K562 (cell line): ENCODE measurements around the gene SERTAD3. TPM values are rescaled to one million over a fixed set of nuclear protein-coding genes. Genes with fewer than 3 reads are reported as not detected.

Experiments
- ATAC-seq: fragments of 200-7000 bp; cut with Tn5 transposase; 3 replicates; pipeline ENCODE4 v1.9.1; 2020; ENCODE audit warnings: moderate library complexity
- BruUV-seq: library from RNA; stranded (reverse); fragments of 400-500 nt; replicated peaks from 2 replicates; lab custom pipeline; 2021; lab: Mats Ljungman, UMichigan
- CTCF ChIA-PET: fragments of 300-600 bp; formaldehyde crosslinking; extraction: SDS; loops from one replicate; lab custom pipeline; 2021; ENCODE audit warnings: low intra/inter-chr PET ratio; lab: Yijun Ruan, JAX
- POLR2A ChIA-PET: fragments of 300-600, 350-650 bp; sonication (Branson Sonifier 250); formaldehyde crosslinking; extraction: SDS; loops from one replicate; lab custom pipeline; 2021; ENCODE audit warnings: antibody characterized with exemption, inconsistent platforms; lab: Yijun Ruan, JAX
- DNase-seq, 4 experiments: peaks; one replicate each; pipeline versions ENCODE4 v3.0.0 to v3.0.0-alpha.2; 2011 to 2018; ENCODE audit warnings: low spot score in 3 of 4, mixed read lengths in 3 of 4; ENCODE audit errors: extremely low read depth in 1 of 4
- FAIRE-seq: peaks from 2 replicates; lab custom pipeline; 2011; peaks lifted over from hg19 to GRCh38; lab: Jason Lieb, UNC
- H2AFZ ChIP-seq: 2 replicates; pipeline ENCODE4 v1.6.0; 2011; ENCODE audit warnings: low read depth, low read length, control low read depth, inconsistent platforms
- H3K27ac ChIP-seq: fragments of 200-600 bp; 3 replicates; pipeline ENCODE4 v1.8.0; 2011; ENCODE audit warnings: low read depth, mild to moderate bottlenecking, control low read depth, inconsistent platforms, low read length, moderate library complexity, mixed read lengths; ENCODE audit errors: extremely low read depth
- H3K27me3 ChIP-seq, 2 experiments: fragments of 300-600 bp in 1 of 2; 2 replicates in 1 of 2; 3 replicates in 1 of 2; pipeline versions ENCODE4 v1.6.0 to v1.8.0; 2011; ENCODE audit warnings: inconsistent platforms in 2 of 2, low read length in 2 of 2, mild to moderate bottlenecking in 1 of 2, mixed read lengths in 1 of 2, moderate library complexity in 1 of 2; ENCODE audit not compliant: control insufficient read depth in 2 of 2, insufficient read depth in 2 of 2
- H3K36me3 ChIP-seq: fragments of 300-600 bp; 3 replicates; pipeline ENCODE4 v1.8.0; 2011; ENCODE audit warnings: mild to moderate bottlenecking, low read length, inconsistent platforms; ENCODE audit not compliant: control insufficient read depth, insufficient read depth
- H3K4me1 ChIP-seq, 2 experiments: fragments of 200-600 bp in 1 of 2; replicated peaks in 1 of 2; 2 replicates in 1 of 2; 3 replicates in 1 of 2; pipeline versions ENCODE4 v1.5.1 to v1.8.0; 2011; ENCODE audit warnings: inconsistent platforms in 2 of 2, low read length in 2 of 2, mild to moderate bottlenecking in 1 of 2, mixed read lengths in 1 of 2, moderate library complexity in 1 of 2; ENCODE audit not compliant: control insufficient read depth in 2 of 2, insufficient read depth in 2 of 2
- H3K4me2 ChIP-seq: 2 replicates; pipeline ENCODE4 v1.6.1; 2011; ENCODE audit warnings: low read length, control low read depth, inconsistent platforms, mixed read lengths; ENCODE audit not compliant: insufficient read depth
- H3K4me3 ChIP-seq: fragments of 200-600 bp; sonication (generic), shearing (Covaris generic); 2 replicates; pipeline ENCODE4 v1.5.1; 2016; ENCODE audit warnings: control low read depth, inconsistent platforms
- H3K79me2 ChIP-seq: fragments of 200-600 bp; 3 replicates; pipeline ENCODE4 v1.8.0; 2011; ENCODE audit warnings: low read length, inconsistent platforms; ENCODE audit not compliant: control insufficient read depth, insufficient read depth
- H3K9ac ChIP-seq, 2 experiments: 2 replicates each; pipeline versions ENCODE4 v1.6.0 to v1.6.1; 2011; ENCODE audit warnings: low read depth in 2 of 2, low read length in 2 of 2, control low read depth in 1 of 2, inconsistent platforms in 1 of 2, mild to moderate bottlenecking in 1 of 2, mixed read lengths in 1 of 2; ENCODE audit not compliant: insufficient read depth in 1 of 2
- H3K9me1 ChIP-seq: one replicate; pipeline ENCODE4 v1.6.0; 2011; ENCODE audit warnings: inconsistent platforms, mild to moderate bottlenecking, low read length, moderate library complexity; ENCODE audit not compliant: control insufficient read depth, insufficient read depth
- H3K9me3 ChIP-seq: replicated peaks from 2 replicates; pipeline ENCODE4 v1.5.1; 2011; ENCODE audit warnings: low read depth, low read length, inconsistent platforms; ENCODE audit not compliant: control insufficient read depth, insufficient read depth
- H4K20me1 ChIP-seq: replicated peaks from 2 replicates; pipeline ENCODE4 v1.6.1; 2011; ENCODE audit warnings: low read length, inconsistent platforms, mixed read lengths; ENCODE audit not compliant: control insufficient read depth, insufficient read depth
- STAT5A ChIP-seq: IDR thresholded peaks from 2 replicates; pipeline ENCODE4 v1.6.1; 2012; ENCODE audit warnings: low read length, inconsistent platforms, borderline replicate concordance
- THAP12 ChIP-seq: fragments of 250-450 bp; sonication (Bioruptor Pico); IDR thresholded peaks from 2 replicates; pipeline ENCODE4 v1.9.0; 2021; ENCODE audit warnings: mild to moderate bottlenecking, inconsistent platforms
- ZNF551 ChIP-seq: fragments of 250-450 bp; sonication (Bioruptor Pico); IDR thresholded peaks from 2 replicates; pipeline ENCODE4 v1.5.0; 2021; ENCODE audit warnings: mild to moderate bottlenecking, moderate library complexity
- ZNF655 ChIP-seq: fragments of 250-450 bp; sonication (Bioruptor Pico); IDR thresholded peaks from 2 replicates; pipeline ENCODE4 v1.5.0; 2021
- WGBS: fragments of 100-300 bp; shearing (Covaris generic); methylation state at CpG from one replicate; pipeline ENCODE4 v1.1.6; 2016; ENCODE audit warnings: low coverage, mixed read lengths; ENCODE audit not compliant: insufficient coverage; ENCODE audit errors: missing lambda C conversion rate; 5-methylcytosine and 5-hydroxymethylcytosine counted together
- in situ Hi-C: fragments of 300-500 bp; cut with MboI; formaldehyde crosslinking; loops from 4 replicates; pipeline ENCODE4 v1.15.0; 2018; ENCODE audit warnings: inconsistent platforms, mixed read lengths
- intact Hi-C: fragments of 100-400 bp; cut with micrococcal nuclease; formaldehyde crosslinking; loops from 2 replicates; pipeline ENCODE4 v1.14.2; 2022
- polyA plus RNA-seq, 8 experiments: library from polyadenylated mRNA; depleted of rRNA in 4 of 8; stranded (reverse) in 5 of 8; unstranded in 3 of 8; fragments of >200 nt; fragmentation: Nextera tagmentation in 2 of 8; fragmentation: Illumina TruSeq in 1 of 8; extraction: Ambion mirVana in 2 of 8; extraction: Trizol in 1 of 8; gene quantifications; 2 replicates each; pipeline versions ENCODE4 v1.2.1 to v1.2.3, GENCODE V29; 2011 to 2014; ENCODE audit warnings: inconsistent platforms in 1 of 8, missing spikeins in 1 of 8
- total RNA-seq, 7 experiments: library from RNA; depleted of rRNA in 6 of 7; stranded (reverse); fragments of >200 nt in 6 of 7; fragmentation: Illumina TruSeq in 2 of 7; extraction: Trizol in 2 of 7; gene quantifications; 2 replicates each; pipeline versions ENCODE4 v1.2.1 to v1.2.3, GENCODE V29; 2011 to 2021; ENCODE audit warnings: low replicate concordance in 1 of 7

The SERTAD3 gene
- total and polyA plus RNA-seq, 9 of the 15 experiments (the other 6 are each of a cell fraction or from before 2014, with no cell fraction given): 5.4 to 28.9 (median 17.5) TPM

GRCh38 chr19:40457048-40457447 is 12.9 kb upstream of the SERTAD3 start:
- ChIA-PET CTCF (no interaction called here), POLR2A (interaction anchor here (0.7 to 3.6 kb wide), 3 partner anchors 10 to 145 kb away, joined by 3 to 17 read pairs (median 5); no protein-coding TSS in a partner anchor)
- Histone ChIP-seq H3K27me3 (no peaks in the 10 kb centered on the region), H3K9me1 (peaks cover 4% of the 10 kb centered on the region), H3K9ac (no peak overlapping the region), H3K27ac (no peak overlapping the region), H3K9me3 (no peaks in the 10 kb centered on the region), H2AFZ (no peak overlapping the region), H4K20me1 (peaks cover 6% of the 10 kb centered on the region), H3K4me1 (peaks cover 4 to 20% of the 10 kb centered on the region in 2 experiments; a peak in 4 of 5 replicates), H3K4me3 (no peak overlapping the region), H3K4me2 (no peak overlapping the region), H3K79me2 (peaks cover 36% of the 10 kb centered on the region), H3K36me3 (peaks cover 72% of the 10 kb centered on the region)
- ATAC-seq: no peak
- no peak for FAIRE-seq
- no TSS peak for BruUV-seq
- whole genome bisulfite sequencing: 96% methylated on average over 4 of the region's 5 CpGs
- no peak for DNase-seq
- intact Hi-C loops: no loop called here
- in situ Hi-C loops: no loop called here
- TF ChIP-seq ZNF655 (no peak), STAT5A (no peak), ZNF551 (CRISPR knock-in tag) (no peak), THAP12 (CRISPR knock-in tag) (no peak)
